ENCODE results near the gene MAP3K5.

Gene MAP3K5

GRCh38 chr6:136672144-136672543, 120.1 kb downstream of the MAP3K5 start:
- no peaks in the 10 kb centered on the region for H3K4me1 Mint-ChIP-seq
- peaks cover 9% of the 10 kb centered on the region for H3K36me3 Mint-ChIP-seq (ENCODE audit: insufficient read depth)
- H3K4me3 Mint-ChIP-seq, result no peak overlapping the region
- no peak for ATAC-seq (replicated peaks; ENCODE audit: extremely low read depth, poor library complexity, severe bottlenecking)
- H3K27me3 Mint-ChIP-seq, result no peaks in the 10 kb centered on the region
- H3K27ac Mint-ChIP-seq (ENCODE audit: low read depth), result no peak overlapping the region
- DNase-seq (ENCODE audit: low spot score in 2 of 2), result no peak
- H3K9me3 Mint-ChIP-seq, result peaks cover 7% of the 10 kb centered on the region

- Mint-ChIP-seq H3K27me3 (no peaks in the 10 kb centered on the region), H3K4me3 (no peak overlapping the region), H3K9me3 (peaks cover 7% of the 10 kb centered on the region), H3K36me3 (ENCODE audit: insufficient read depth) (peaks cover 13% of the 10 kb centered on the region), H3K4me1 (no peaks in the 10 kb centered on the region), H3K27ac (ENCODE audit: low read depth) (no peak overlapping the region)
- ATAC-seq (replicated peaks; ENCODE audit: extremely low read depth, poor library complexity, severe bottlenecking) (no peak), DNase-seq (ENCODE audit: low spot score in 2 of 2) (no peak)
These were observed 123.0 kb downstream of the MAP3K5 start for GRCh38 chr6:136669299-136669699.

GRCh38 chr6:136668571-136668970, 123.7 kb downstream of the MAP3K5 start:
- Mint-ChIP-seq H3K27me3 (no peaks in the 10 kb centered on the region), H3K4me3 (no peak overlapping the region), H3K9me3 (peaks cover 4% of the 10 kb centered on the region), H3K4me1 (no peaks in the 10 kb centered on the region), H3K27ac (ENCODE audit: low read depth) (no peak overlapping the region), H3K36me3 (ENCODE audit: insufficient read depth) (peaks cover 14% of the 10 kb centered on the region)
- ATAC-seq (replicated peaks; ENCODE audit: extremely low read depth, poor library complexity, severe bottlenecking) (no peak), DNase-seq (ENCODE audit: low spot score in 2 of 2) (no peak)

- DNase-seq (ENCODE audit: low spot score in 2 of 2) (no peak), ATAC-seq (replicated peaks; ENCODE audit: extremely low read depth, poor library complexity, severe bottlenecking) (no peak)
- no peaks in the 10 kb centered on the region for H3K9me3 Mint-ChIP-seq
- H3K27me3 Mint-ChIP-seq, result no peaks in the 10 kb centered on the region
- H3K4me1 Mint-ChIP-seq, result no peaks in the 10 kb centered on the region
- H3K36me3 Mint-ChIP-seq (ENCODE audit: insufficient read depth), result peaks cover 15% of the 10 kb centered on the region
- H3K4me3 Mint-ChIP-seq, result no peak overlapping the region
- H3K27ac Mint-ChIP-seq (ENCODE audit: low read depth), result no peak overlapping the region
These were observed 126.2 kb downstream of the MAP3K5 start for GRCh38 chr6:136666041-136666440.

- H3K4me3 Mint-ChIP-seq, result no peak overlapping the region
- H3K27me3 Mint-ChIP-seq, result no peaks in the 10 kb centered on the region
- H3K9me3 Mint-ChIP-seq, result no peaks in the 10 kb centered on the region
- H3K4me1 Mint-ChIP-seq, result no peaks in the 10 kb centered on the region
- ATAC-seq (replicated peaks; ENCODE audit: extremely low read depth, poor library complexity, severe bottlenecking) (no peak), DNase-seq (ENCODE audit: low spot score in 2 of 2) (no peak)
- peaks cover 17% of the 10 kb centered on the region for H3K36me3 Mint-ChIP-seq (ENCODE audit: insufficient read depth)
- peak overlapping the region; percentile 63 for H3K27ac Mint-ChIP-seq (ENCODE audit: low read depth)
These were observed 129.7 kb downstream of the MAP3K5 start for GRCh38 chr6:136662347-136663237.

GRCh38 chr6:136660727-136661126, 131.6 kb downstream of the MAP3K5 start:
- H3K27me3 Mint-ChIP-seq, result no peaks in the 10 kb centered on the region
- no peaks in the 10 kb centered on the region for H3K4me1 Mint-ChIP-seq
- H3K9me3 Mint-ChIP-seq, result no peaks in the 10 kb centered on the region
- ATAC-seq (replicated peaks; ENCODE audit: extremely low read depth, poor library complexity, severe bottlenecking), result no peak
- H3K36me3 Mint-ChIP-seq (ENCODE audit: insufficient read depth), result peaks cover 12% of the 10 kb centered on the region
- H3K27ac Mint-ChIP-seq (ENCODE audit: low read depth), result no peak overlapping the region
- H3K4me3 Mint-ChIP-seq, result no peak overlapping the region
- DNase-seq (ENCODE audit: low spot score in 2 of 2), result no peak

- Mint-ChIP-seq H3K36me3 (ENCODE audit: insufficient read depth) (peaks cover 13% of the 10 kb centered on the region), H3K27ac (ENCODE audit: low read depth) (no peak overlapping the region), H3K27me3 (no peaks in the 10 kb centered on the region), H3K4me3 (no peak overlapping the region), H3K4me1 (no peaks in the 10 kb centered on the region), H3K9me3 (no peaks in the 10 kb centered on the region)
- ATAC-seq (replicated peaks; ENCODE audit: extremely low read depth, poor library complexity, severe bottlenecking) (no peak), DNase-seq (ENCODE audit: low spot score in 2 of 2) (no peak)
These were observed 132.2 kb downstream of the MAP3K5 start for GRCh38 chr6:136659991-136660499.

GRCh38 chr6:136658711-136659110, 133.6 kb downstream of the MAP3K5 start:
- Mint-ChIP-seq H3K4me1 (no peaks in the 10 kb centered on the region), H3K4me3 (no peak overlapping the region), H3K36me3 (ENCODE audit: insufficient read depth) (peaks cover 15% of the 10 kb centered on the region), H3K27me3 (no peaks in the 10 kb centered on the region), H3K9me3 (no peaks in the 10 kb centered on the region), H3K27ac (ENCODE audit: low read depth) (no peak overlapping the region)
- ATAC-seq (replicated peaks; ENCODE audit: extremely low read depth, poor library complexity, severe bottlenecking), result no peak
- no peak for DNase-seq (ENCODE audit: low spot score in 2 of 2)

GRCh38 chr6:136657666-136658065, 134.6 kb downstream of the MAP3K5 start:
- H3K4me1 Mint-ChIP-seq, result no peaks in the 10 kb centered on the region
- ATAC-seq (replicated peaks; ENCODE audit: extremely low read depth, poor library complexity, severe bottlenecking) (no peak), DNase-seq (ENCODE audit: low spot score in 2 of 2) (no peak)
- H3K27me3 Mint-ChIP-seq, result no peaks in the 10 kb centered on the region
- no peak overlapping the region for H3K4me3 Mint-ChIP-seq
- H3K9me3 Mint-ChIP-seq, result no peaks in the 10 kb centered on the region
- H3K27ac Mint-ChIP-seq (ENCODE audit: low read depth), result no peak overlapping the region
- H3K36me3 Mint-ChIP-seq (ENCODE audit: insufficient read depth), result peaks cover 13% of the 10 kb centered on the region

- no peak overlapping the region for H3K4me3 Mint-ChIP-seq
- no peaks in the 10 kb centered on the region for H3K27me3 Mint-ChIP-seq
- peaks cover 15% of the 10 kb centered on the region for H3K36me3 Mint-ChIP-seq (ENCODE audit: insufficient read depth)
- no peaks in the 10 kb centered on the region for H3K4me1 Mint-ChIP-seq
- no peak overlapping the region for H3K27ac Mint-ChIP-seq (ENCODE audit: low read depth)
- ATAC-seq (replicated peaks; ENCODE audit: extremely low read depth, poor library complexity, severe bottlenecking), result no peak
- no peak for DNase-seq (ENCODE audit: low spot score in 2 of 2)
- H3K9me3 Mint-ChIP-seq, result no peaks in the 10 kb centered on the region
These were observed 136.2 kb downstream of the MAP3K5 start for GRCh38 chr6:136656121-136656520.

- no peak overlapping the region for H3K4me3 Mint-ChIP-seq
- no peaks in the 10 kb centered on the region for H3K27me3 Mint-ChIP-seq
- ATAC-seq (replicated peaks; ENCODE audit: extremely low read depth, poor library complexity, severe bottlenecking) (no peak), DNase-seq (ENCODE audit: low spot score in 2 of 2) (no peak)
- H3K4me1 Mint-ChIP-seq, result no peaks in the 10 kb centered on the region
- peaks cover 15% of the 10 kb centered on the region for H3K36me3 Mint-ChIP-seq (ENCODE audit: insufficient read depth)
- peak overlapping the region; percentile 32 for H3K27ac Mint-ChIP-seq (ENCODE audit: low read depth)
- H3K9me3 Mint-ChIP-seq, result no peaks in the 10 kb centered on the region
These were observed 136.8 kb downstream of the MAP3K5 start for GRCh38 chr6:136655239-136656014.

- ATAC-seq (replicated peaks; ENCODE audit: extremely low read depth, poor library complexity, severe bottlenecking) (no peak), DNase-seq (ENCODE audit: low spot score in 2 of 2) (no peak)
- Mint-ChIP-seq H3K36me3 (ENCODE audit: insufficient read depth) (peaks cover 19% of the 10 kb centered on the region), H3K4me3 (no peak overlapping the region), H3K27me3 (no peaks in the 10 kb centered on the region), H3K4me1 (no peaks in the 10 kb centered on the region), H3K9me3 (no peaks in the 10 kb centered on the region), H3K27ac (ENCODE audit: low read depth) (no peak overlapping the region)
These were observed 138.2 kb downstream of the MAP3K5 start for GRCh38 chr6:136654086-136654485.

GRCh38 chr6:136652656-136653055, 139.6 kb downstream of the MAP3K5 start:
- ATAC-seq (replicated peaks; ENCODE audit: extremely low read depth, poor library complexity, severe bottlenecking) (no peak), DNase-seq (ENCODE audit: low spot score in 2 of 2) (no peak)
- no peaks in the 10 kb centered on the region for H3K9me3 Mint-ChIP-seq
- H3K4me3 Mint-ChIP-seq, result no peak overlapping the region
- no peaks in the 10 kb centered on the region for H3K4me1 Mint-ChIP-seq
- H3K36me3 Mint-ChIP-seq (ENCODE audit: insufficient read depth), result peaks cover 17% of the 10 kb centered on the region
- no peaks in the 10 kb centered on the region for H3K27me3 Mint-ChIP-seq
- H3K27ac Mint-ChIP-seq (ENCODE audit: low read depth), result peak overlapping the region; percentile 51

All from central memory CD8-positive, alpha-beta T cell (primary cell).